Activated gamma-delta T cell treated with anti-CD3 and anti-CD28 coated beads, Interleukin-2, amount 50 U/mL, for 16 hours (primary cell): ENCODE measurements around the gene MPC1.
"Not testable (repeated sequence)": the region's sequence is repeated elsewhere in the genome, so short reads cannot be mapped to it uniquely, and the experiment has no call there.

ENCODE experiments used
- DNase-seq: peaks from one replicate; pipeline ENCODE4 v3.0.0-alpha.2; 2020; ENCODE audit warnings: low read depth

MPC1 gene

DNA sequence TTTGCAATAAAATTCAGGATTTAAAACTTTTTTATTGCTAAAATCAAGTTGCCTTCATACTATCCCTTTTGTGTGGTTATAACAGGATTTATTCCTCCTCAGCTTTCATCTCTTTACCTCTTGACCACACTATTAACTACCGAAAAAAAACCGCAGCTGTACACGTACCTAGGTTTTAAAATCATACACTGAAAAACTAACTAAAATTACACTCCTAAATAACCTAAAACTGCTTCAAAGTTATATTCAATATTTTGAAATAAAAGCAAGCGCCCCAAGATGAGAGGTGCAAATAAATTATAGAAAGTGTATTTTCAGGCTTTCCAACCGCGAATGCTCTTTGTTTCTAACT lies 1.4 kb downstream of the MPC1 start:
- DNase-seq, result no peak

DNA sequence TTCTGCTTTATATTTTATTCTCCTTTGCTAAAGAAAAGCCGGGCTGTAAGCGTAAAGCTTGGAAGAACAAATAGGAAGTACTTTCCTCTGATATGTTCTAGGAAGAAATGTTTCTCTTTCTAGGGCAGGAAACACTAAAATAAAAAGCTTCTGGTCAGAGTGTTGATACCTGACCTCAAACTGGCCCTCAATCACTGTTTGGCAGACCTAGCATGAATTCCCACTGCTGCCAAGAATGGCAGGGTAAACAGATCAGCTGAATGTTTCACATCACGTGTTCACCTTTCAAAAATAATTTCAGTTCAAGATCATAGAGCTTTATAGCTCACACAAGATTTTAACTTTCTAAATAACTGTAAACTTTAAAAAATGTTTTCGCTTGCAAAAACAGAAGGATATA lies 2.9 kb downstream of the MPC1 start:
- DNase-seq, result no peak

DNA sequence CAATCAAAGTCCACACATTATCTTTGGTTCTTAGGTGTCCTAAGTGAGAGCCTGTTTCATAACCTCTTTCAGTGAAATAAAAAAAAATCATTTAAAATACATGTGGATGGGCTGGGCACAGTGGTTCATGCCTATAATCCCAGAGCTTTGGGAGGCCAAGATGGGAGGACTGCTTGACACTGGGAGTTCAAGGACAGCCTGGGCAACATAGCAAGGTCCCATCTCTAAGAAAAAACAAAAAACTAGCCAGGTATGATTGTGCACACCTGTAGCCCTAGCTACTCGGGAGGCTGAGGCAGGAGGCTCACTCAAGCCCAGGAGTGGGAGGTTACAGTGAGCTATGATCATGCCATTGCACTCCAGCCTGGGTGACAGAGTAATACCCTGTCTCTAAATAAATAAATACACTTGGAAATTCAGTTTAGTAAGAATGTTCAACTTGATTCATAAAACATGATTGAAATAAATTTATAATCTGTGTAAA lies 3.6 kb downstream of the MPC1 start:
- no peak for DNase-seq

GRCh38 chr6:166377721-166378120 lies 5.0 kb downstream of the MPC1 start:
- DNase-seq, result no peak

GRCh38 chr6:166375013-166375412 lies 7.7 kb downstream of the MPC1 start:
- no peak for DNase-seq

DNA sequence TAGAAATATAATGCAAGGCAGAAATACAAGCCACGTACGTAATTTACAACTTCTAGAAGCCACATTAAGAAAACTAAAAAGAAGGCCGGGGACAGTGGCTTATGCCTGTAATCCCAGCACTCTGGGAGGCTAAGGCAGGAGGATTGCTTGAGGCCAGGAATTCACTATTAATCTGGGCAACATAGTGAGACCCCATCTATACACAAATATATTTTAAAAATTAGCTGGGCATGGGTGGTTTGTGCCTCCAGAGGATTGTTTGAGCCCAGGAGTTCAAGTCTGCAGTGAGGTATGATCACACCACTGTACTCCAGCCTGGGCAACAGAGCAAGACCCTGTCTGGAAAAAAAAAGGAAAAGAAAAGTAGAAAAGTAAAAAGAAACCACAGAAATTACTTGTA lies 12.3 kb downstream of the MPC1 start:
- no peak for DNase-seq

- no peak for DNase-seq
These were observed 13.0 kb downstream of the MPC1 start for GRCh38 chr6:166369782-166370181.

DNA sequence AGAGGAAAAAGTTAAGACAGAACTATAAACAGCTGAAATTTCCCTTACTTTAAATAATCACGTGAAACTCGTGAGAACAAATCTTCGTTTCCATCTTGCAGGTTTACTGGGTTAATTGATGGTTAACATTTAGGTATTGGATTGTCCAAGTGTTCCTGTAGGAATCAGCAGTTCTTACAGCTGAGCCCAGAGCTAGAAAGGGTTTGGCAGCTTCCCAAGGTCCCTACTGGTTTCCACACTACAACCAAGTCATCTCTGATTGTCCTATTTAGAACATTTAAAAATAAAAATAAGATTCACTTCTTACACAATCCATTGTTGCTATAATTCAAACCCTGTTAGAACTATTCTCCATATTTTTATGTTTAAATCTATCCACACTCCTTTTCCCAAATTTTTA lies 15.8 kb downstream of the MPC1 start:
- DNase-seq, result no peak

DNA sequence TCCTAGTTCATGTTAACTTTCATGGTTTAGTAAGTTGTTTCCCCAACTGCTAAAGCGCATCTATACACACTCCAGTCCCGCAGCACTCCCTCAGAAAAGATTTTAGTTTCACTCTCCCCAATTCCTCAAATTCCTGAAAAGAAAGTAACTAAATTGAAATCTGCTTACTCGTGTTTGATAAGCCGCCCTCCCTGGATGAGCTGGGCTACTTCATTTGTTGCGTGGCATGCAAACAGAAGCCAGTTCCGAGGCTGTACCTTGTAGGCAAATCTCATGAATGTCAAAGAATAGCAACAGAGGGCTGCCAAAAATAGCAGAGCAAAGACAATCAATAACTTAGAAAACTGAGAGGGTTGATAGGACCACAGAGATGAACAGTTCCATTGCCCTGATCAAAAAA lies 16.9 kb downstream of the MPC1 start:
- no peak for DNase-seq

DNA sequence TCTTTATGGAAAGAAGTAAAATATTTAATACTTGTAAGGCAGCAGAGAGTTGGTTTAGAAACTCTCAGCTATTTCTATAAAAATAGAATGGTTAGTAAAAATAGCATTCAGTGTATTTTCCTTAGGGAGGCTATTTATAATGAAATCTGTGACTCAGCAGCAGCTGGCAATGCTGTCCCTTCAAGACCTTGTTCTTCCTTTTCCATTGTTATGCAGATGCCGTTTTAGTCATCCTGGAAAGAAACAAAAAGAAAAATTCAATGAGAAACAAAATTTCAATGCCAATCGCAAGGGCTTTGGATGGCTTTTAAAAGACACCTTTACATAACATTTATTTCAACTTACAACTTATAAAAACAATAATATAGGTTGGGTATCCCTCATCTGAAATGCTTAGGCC lies 17.5 kb downstream of the MPC1 start:
- no peak for DNase-seq

GRCh38 chr6:166364456-166364855 lies 18.3 kb downstream of the MPC1 start:
- DNase-seq, result no peak

DNA sequence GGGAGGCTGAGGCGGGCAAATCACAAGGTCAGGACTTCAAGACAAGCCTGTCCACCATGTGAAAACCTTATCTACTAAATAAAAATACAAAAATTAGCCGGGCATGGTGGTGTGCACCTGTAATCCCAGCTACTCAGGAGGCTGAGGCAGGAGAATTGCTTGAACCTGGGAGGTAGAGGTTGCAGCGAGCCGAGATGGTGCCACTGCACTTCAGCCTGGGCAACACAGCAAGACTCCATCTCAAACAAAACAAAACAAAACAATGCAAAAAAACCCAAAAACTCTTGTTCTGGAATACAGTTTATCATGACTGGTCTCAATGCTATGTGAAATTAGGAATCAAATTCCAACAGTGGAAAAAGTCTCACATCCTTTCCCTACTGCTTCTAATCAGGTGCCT lies 20.3 kb downstream of the MPC1 start:
- not testable (repeated sequence) for DNase-seq

GRCh38 chr6:166361077-166361429 lies 21.7 kb downstream of the MPC1 start:
- no peak for DNase-seq

DNA sequence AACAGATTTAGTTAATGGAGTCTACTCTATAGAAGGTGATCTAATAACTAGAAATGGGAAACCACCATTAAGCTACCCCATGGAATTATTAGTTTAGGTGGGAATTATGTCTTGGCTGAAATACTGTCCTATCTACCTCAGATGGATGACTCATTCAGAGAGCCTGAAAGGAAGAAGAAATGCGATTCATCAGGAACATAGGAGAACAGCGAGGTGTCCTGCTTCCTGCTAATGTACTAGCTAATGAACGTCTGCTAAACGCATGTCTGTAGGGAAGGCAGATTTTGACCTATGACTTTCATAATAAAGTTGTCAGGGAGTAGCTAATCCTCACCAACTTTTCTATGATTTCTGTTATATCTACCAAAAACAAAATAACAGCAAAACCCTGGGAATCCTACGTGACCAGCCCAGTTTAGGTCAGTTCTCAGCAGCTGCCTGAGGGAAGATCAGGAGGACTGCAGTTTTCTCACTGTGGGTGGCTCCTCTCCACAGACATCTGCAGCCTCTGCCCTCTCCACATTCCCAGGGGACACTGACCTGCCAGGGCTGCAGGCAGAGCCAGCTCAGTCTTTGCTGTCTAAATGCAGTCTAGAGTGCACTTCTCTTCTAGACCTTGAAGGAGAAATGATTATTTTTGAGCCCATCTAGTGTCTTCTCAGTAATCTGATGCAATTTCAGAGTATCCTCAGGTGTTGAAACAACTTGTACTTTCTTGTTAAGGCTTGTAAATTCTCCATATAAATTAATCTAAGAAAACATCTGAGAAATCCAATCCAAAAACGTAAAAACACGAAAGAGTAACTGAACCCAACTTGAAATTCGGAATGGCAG lies 22.3 kb downstream of the MPC1 start:
- no peak for DNase-seq

GRCh38 chr6:166355552-166355951 lies 27.2 kb downstream of the MPC1 start:
- DNase-seq, result no peak

DNA sequence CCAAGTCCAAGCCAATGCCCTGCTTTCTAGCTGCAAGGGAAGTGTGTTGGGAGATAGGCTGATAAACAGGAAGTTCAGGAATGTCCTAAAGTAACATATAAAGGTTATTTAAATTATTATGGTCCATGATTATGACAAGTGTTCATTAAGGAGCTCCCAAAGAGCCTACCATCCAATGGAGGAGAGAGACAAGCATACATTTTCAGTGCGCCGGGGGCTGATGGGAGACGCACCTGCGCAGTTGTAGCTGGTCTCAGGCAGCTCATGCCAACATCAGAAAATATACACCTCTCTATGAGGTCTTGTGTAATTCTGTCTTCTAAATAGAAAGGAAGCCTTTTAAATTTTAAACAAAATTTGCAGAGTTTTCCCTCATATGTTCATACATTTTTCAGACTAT lies 27.8 kb downstream of the MPC1 start:
- no peak for DNase-seq

DNA sequence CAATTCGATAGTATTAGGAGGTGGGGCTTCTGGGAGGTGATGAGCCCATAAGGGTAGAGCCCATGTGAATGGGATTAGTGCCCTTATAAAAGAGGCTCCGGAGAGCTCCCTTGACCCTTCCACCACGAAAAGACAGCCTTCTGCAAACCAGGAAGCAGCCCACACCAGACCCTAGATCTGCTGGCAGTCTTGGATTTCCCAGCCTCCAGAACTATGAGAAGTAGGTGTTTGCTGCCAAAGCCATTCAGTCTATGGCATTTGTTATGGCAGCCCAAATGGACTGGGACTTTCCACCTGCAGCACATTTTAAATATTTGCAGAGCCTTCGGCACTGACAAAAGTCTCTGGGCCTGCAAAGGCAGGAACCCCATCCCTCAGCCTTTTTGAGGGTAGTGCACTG lies 28.6 kb downstream of the MPC1 start:
- DNase-seq, result no peak

GRCh38 chr6:166353507-166353906 lies 29.2 kb downstream of the MPC1 start:
- no peak for DNase-seq

GRCh38 chr6:166352923-166353322 lies 29.8 kb downstream of the MPC1 start:
- DNase-seq, result no peak

- DNase-seq, result no peak
These were observed 30.9 kb downstream of the MPC1 start for GRCh38 chr6:166351715-166352285.

GRCh38 chr6:166348305-166348949 lies 34.3 kb downstream of the MPC1 start:
- DNase-seq, result no peak

- no peak for DNase-seq
These were observed 35.8 kb downstream of the MPC1 start for GRCh38 chr6:166346965-166347364.

DNA sequence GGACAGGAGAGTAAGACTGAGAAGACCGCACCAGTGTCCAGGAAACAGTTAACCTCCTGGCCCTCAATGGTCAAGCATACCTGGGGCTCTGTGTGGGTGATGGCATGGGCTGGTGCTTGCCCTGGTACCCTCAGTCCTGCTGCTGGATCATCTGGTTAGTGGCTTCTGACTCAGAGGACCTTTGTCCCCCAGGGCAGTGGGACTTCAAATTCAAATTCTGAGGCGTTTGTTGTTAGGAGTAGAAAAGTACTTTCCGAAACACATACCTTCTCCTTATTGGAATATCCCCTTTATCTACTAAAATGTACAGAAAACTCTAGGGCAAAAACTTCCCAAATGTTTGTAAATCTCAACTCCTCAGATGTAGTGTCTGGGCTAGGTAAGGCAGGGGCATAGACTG lies 36.3 kb downstream of the MPC1 start:
- DNase-seq, result no peak

DNA sequence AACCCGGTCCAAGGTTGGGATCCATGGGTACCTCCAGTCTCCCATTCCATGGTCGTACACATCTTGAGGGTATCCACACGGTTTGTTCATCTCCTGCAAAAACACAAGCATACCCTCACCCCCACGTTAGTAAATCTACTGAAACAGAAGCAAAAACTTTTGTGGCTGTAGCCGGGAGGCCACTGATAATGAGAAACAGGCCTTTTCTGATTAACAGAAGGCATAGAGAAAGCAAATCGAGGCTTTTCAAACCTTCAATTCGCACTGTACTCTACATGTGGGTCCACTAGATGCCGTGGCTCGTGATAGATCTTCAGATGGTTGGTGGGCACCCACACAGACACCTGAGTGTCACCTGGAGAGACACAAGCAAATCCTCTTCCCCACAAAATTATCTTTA lies 37.1 kb downstream of the MPC1 start:
- DNase-seq, result not testable (repeated sequence)
